K562 (cell line): ENCODE results near the gene ZDHHC8. TPM values are rescaled to one million over a fixed set of nuclear protein-coding genes. Genes with fewer than 3 reads are reported as not detected.
A peak's percentile ranks its signal among the peaks of the same experiment; 100 is the strongest.

Experiments used
- AFF4 ChIP-seq: sonication (generic); formaldehyde crosslinking; IDR thresholded peaks from 2 replicates; pipeline ENCODE4 v1.8.0; 2023; ENCODE audit warnings: mild to moderate bottlenecking, missing genetic modification reagents
- CHD2 ChIP-seq: IDR thresholded peaks from 2 replicates; pipeline ENCODE4 v1.6.1; 2011; ENCODE audit warnings: low read depth, low read length
- E2F3 ChIP-seq: fragments of 250-450 bp; sonication (Bioruptor Pico); IDR thresholded peaks from 2 replicates; pipeline ENCODE4 v1.4.0; 2020; ENCODE audit warnings: mild to moderate bottlenecking
- GABPB2 ChIP-seq: fragments of 250-450 bp; sonication (Bioruptor Pico); conservative IDR thresholded peaks from 2 replicates; pipeline ENCODE4 v1.5.1; 2021; ENCODE audit warnings: mild to moderate bottlenecking
- HNRNPL ChIP-seq: fragments of 200-400 bp; formaldehyde crosslinking; IDR thresholded peaks from 2 replicates; pipeline ENCODE4 v1.6.1; 2017; ENCODE audit warnings: low read depth, mild to moderate bottlenecking, low read length
- JUNB ChIP-seq: fragments of 450-650 bp; formaldehyde crosslinking; conservative IDR thresholded peaks from 2 replicates; pipeline ENCODE4 v1.4.0; 2020; ENCODE audit warnings: mild to moderate bottlenecking
- NFXL1 ChIP-seq: fragments of 450-650 bp; formaldehyde crosslinking; IDR thresholded peaks from 2 replicates; pipeline ENCODE4 v1.4.0; 2021; ENCODE audit warnings: mild to moderate bottlenecking
- POLR2AphosphoS5 ChIP-seq: IDR thresholded peaks from 2 replicates; pipeline ENCODE4 v1.6.1; 2011; ENCODE audit warnings: mild to moderate bottlenecking, low read depth, low read length, moderate library complexity; ENCODE audit not compliant: control insufficient read depth, insufficient read depth
- RNF2 ChIP-seq: sonication (generic); IDR thresholded peaks from 2 replicates; pipeline ENCODE4 v1.6.1; 2016
- U2AF2 ChIP-seq: fragments of 200-400 bp; formaldehyde crosslinking; optimal IDR thresholded peaks from 2 replicates; pipeline ENCODE3; 2017; ENCODE audit warnings: low read depth, mild to moderate bottlenecking, low read length
- ZFP91 ChIP-seq: sonication (generic); formaldehyde crosslinking; IDR thresholded peaks from 2 replicates; pipeline ENCODE4 v1.8.0; 2022; ENCODE audit warnings: mild to moderate bottlenecking, missing genetic modification reagents
- ZFPM2 ChIP-seq: fragments of 250-450 bp; sonication (Bioruptor Pico); IDR thresholded peaks from 2 replicates; pipeline ENCODE4 v1.5.1; 2022; ENCODE audit warnings: mild to moderate bottlenecking
- ZNF407 ChIP-seq: fragments of 450-650 bp; IDR thresholded peaks from 2 replicates; pipeline ENCODE4 v1.6.1; 2016; ENCODE audit warnings: low read depth
- ZNF77 ChIP-seq: fragments of 250-450 bp; sonication (Bioruptor Pico); IDR thresholded peaks from 2 replicates; pipeline ENCODE4 v1.5.0; 2020
- polyA plus RNA-seq, 8 experiments: library from polyadenylated mRNA; depleted of rRNA in 4 of 8; stranded (reverse) in 5 of 8; unstranded in 3 of 8; fragments of >200 nt; fragmentation: Nextera tagmentation in 2 of 8; fragmentation: Illumina TruSeq in 1 of 8; extraction: Ambion mirVana in 2 of 8; extraction: Trizol in 1 of 8; gene quantifications; 2 replicates each; pipeline versions ENCODE4 v1.2.1 to v1.2.3, GENCODE V29; 2011 to 2014; ENCODE audit warnings: inconsistent platforms in 1 of 8, missing spikeins in 1 of 8
- total RNA-seq, 7 experiments: library from RNA; depleted of rRNA in 6 of 7; stranded (reverse); fragments of >200 nt in 6 of 7; fragmentation: Illumina TruSeq in 2 of 7; extraction: Trizol in 2 of 7; gene quantifications; 2 replicates each; pipeline versions ENCODE4 v1.2.1 to v1.2.3, GENCODE V29; 2011 to 2021; ENCODE audit warnings: low replicate concordance in 1 of 7

The ZDHHC8 gene
- total and polyA plus RNA-seq, 9 of the 15 experiments (the other 6 are each of a cell fraction or from before 2014, with no cell fraction given) = 0.04 to 109 (median 16.4) TPM

- 0 out of 2 replicates have a peak, but pooled peaks have one; percentile 21 for TF ChIP-seq ZNF407
- no peak for TF ChIP-seq U2AF2
- TF ChIP-seq POLR2AphosphoS5 = 0 out of 2 replicates have a peak, but pooled peaks have one; percentile 1
- no peak for TF ChIP-seq RNF2
- peak; percentile 51 for TF ChIP-seq ZNF77 (CRISPR knock-in tag)
- peak; percentile 27; the same call in 1 of the 2 replicates for TF ChIP-seq NFXL1 (CRISPR knock-in tag)
- TF ChIP-seq E2F3 (CRISPR knock-in tag) = peak; percentile 29; the same call in 1 of the 2 replicates
- no peak for TF ChIP-seq AFF4 (CRISPR knock-in tag)
- 0 out of 2 replicates have a peak, but pooled peaks have one; percentile 1 for TF ChIP-seq JUNB (CRISPR knock-in tag)
- no peak for TF ChIP-seq ZFP91 (CRISPR knock-in tag)
- TF ChIP-seq HNRNPL = no peak; the same call in 1 of the 2 replicates
- TF ChIP-seq GABPB2 (CRISPR knock-in tag) = peak; percentile 21; the same call in 1 of the 2 replicates
- TF ChIP-seq CHD2 = peak; percentile 32
- 0 out of 2 replicates have a peak, but pooled peaks have one; percentile 85 for TF ChIP-seq ZFPM2 (CRISPR knock-in tag)
Measured at GRCh38 chr22:20127869-20128618, 3.6 kb upstream of the ZDHHC8 start (continued).
